Activated CD8-positive, alpha-beta T cell treated with anti-CD3 and anti-CD28 coated beads, Interleukin-2, amount 10 ng/mL, durations not matched to agents 7 days and 5 days (primary cell): ENCODE results near the gene MED22. TPM values are rescaled to one million over a fixed set of nuclear protein-coding genes. Genes with fewer than 3 reads are reported as not detected.
"Not testable (repeated sequence)": the region's sequence is repeated elsewhere in the genome, so short reads cannot be mapped to it uniquely, and the experiment has no call there.

ENCODE experiments used
- ATAC-seq: fragments of 150-1000 bp; cut with Tn5 transposase; one replicate; pipeline ENCODE4 v1.10.0; 2021; ENCODE audit warnings: moderate library complexity
- CTCF ChIA-PET: fragments of 350-600 bp; sonication (Branson Sonifier 250); formaldehyde crosslinking; loops from one replicate; lab custom pipeline; 2021; ENCODE audit warnings: antibody characterized with exemption; lab: Charles Lee
- POLR2A ChIA-PET: fragments of 350-600 bp; sonication (Branson Sonifier 250); formaldehyde crosslinking; loops from one replicate; lab custom pipeline; 2021; ENCODE audit warnings: antibody characterized with exemption; lab: Charles Lee
- DNase-seq: peaks from one replicate; pipeline ENCODE4 v3.0.0-alpha.2; 2020
- H3K27ac Mint-ChIP-seq: one replicate; pipeline ENCODE4 v1.8.0; 2021; ENCODE audit warnings: mild to moderate bottlenecking, mixed read lengths
- H3K27me3 Mint-ChIP-seq: one replicate; pipeline ENCODE4 v1.8.0; 2021; ENCODE audit warnings: low read depth, mixed read lengths
- H3K36me3 Mint-ChIP-seq: one replicate; pipeline ENCODE4 v1.8.0; 2021; ENCODE audit warnings: low read depth, mixed read lengths
- H3K4me1 Mint-ChIP-seq: one replicate; pipeline ENCODE4 v1.8.0; 2021; ENCODE audit warnings: low read depth, mixed read lengths
- H3K4me3 Mint-ChIP-seq: one replicate; pipeline ENCODE4 v1.8.0; 2021; ENCODE audit warnings: mild to moderate bottlenecking, mixed read lengths
- H3K9me3 Mint-ChIP-seq: one replicate; pipeline ENCODE4 v1.8.0; 2022; ENCODE audit warnings: mixed read lengths; ENCODE audit not compliant: insufficient read depth
- total RNA-seq, 2 experiments: library from RNA; stranded (reverse); gene quantifications; one replicate each; pipeline ENCODE4 v1.2.3, GENCODE V29; 2021

Gene MED22
- total RNA-seq, 2 experiments from 2014 or later = 29.1 to 29.6 TPM

- ATAC-seq (no peak), DNase-seq (no peak)
- Mint-ChIP-seq H3K36me3 (no peaks in the 10 kb centered on the region), H3K27me3 (no peaks in the 10 kb centered on the region), H3K4me3 (no peak overlapping the region), H3K9me3 (no peaks in the 10 kb centered on the region), H3K4me1 (no peaks in the 10 kb centered on the region), H3K27ac (no peak overlapping the region)
- ChIA-PET POLR2A (interaction anchor here (0.9 kb wide), 1 partner anchor 9 kb away, joined by 3 read pairs; no protein-coding TSS in a partner anchor), CTCF (no interaction called here)
Observed at GRCh38 chr9:133386338-133386737, 38.4 kb upstream of the MED22 start.

GRCh38 chr9:133385452-133385851 is 37.5 kb upstream of the MED22 start:
- no peak for ATAC-seq
- ChIA-PET POLR2A (interaction anchor here (0.8 kb wide), 1 partner anchor 10 kb away, joined by 3 read pairs; no protein-coding TSS in a partner anchor), CTCF (no interaction called here)
- no peaks in the 10 kb centered on the region for H3K9me3 Mint-ChIP-seq
- no peak for DNase-seq
- no peak overlapping the region for H3K27ac Mint-ChIP-seq
- no peaks in the 10 kb centered on the region for H3K4me1 Mint-ChIP-seq
- no peaks in the 10 kb centered on the region for H3K27me3 Mint-ChIP-seq
- H3K36me3 Mint-ChIP-seq = no peaks in the 10 kb centered on the region
- H3K4me3 Mint-ChIP-seq = no peak overlapping the region

- POLR2A ChIA-PET = interaction anchor here (0.8 kb wide), 1 partner anchor 10 kb away, joined by 3 read pairs; no protein-coding TSS in a partner anchor
- no peak for ATAC-seq
- no peaks in the 10 kb centered on the region for H3K4me1 Mint-ChIP-seq
Observed at GRCh38 chr9:133384736-133385321, 36.9 kb upstream of the MED22 start.

GRCh38 chr9:133383438-133383837 is 35.5 kb upstream of the MED22 start:
- no peak for ATAC-seq
- Mint-ChIP-seq H3K36me3 (no peaks in the 10 kb centered on the region), H3K27me3 (no peaks in the 10 kb centered on the region), H3K9me3 (no peaks in the 10 kb centered on the region), H3K4me1 (peaks cover 5% of the 10 kb centered on the region), H3K27ac (no peak overlapping the region), H3K4me3 (no peak overlapping the region)
- no peak for DNase-seq
- ChIA-PET POLR2A (no interaction called here), CTCF (interaction anchor here (1.4 kb wide), 1 partner anchor 19 kb away, joined by 7 read pairs; no protein-coding TSS in a partner anchor)

More at GRCh38 chr9:133384736-133385321, 36.9 kb upstream of the MED22 start:
- Mint-ChIP-seq H3K9me3 (no peaks in the 10 kb centered on the region), H3K27ac (no peak overlapping the region), H3K36me3 (no peaks in the 10 kb centered on the region), H3K4me3 (no peak overlapping the region), H3K27me3 (no peaks in the 10 kb centered on the region)
- no peak for DNase-seq
- CTCF ChIA-PET = interaction anchor here (1.4 kb wide), 1 partner anchor 18 kb away, joined by 7 read pairs; no protein-coding TSS in a partner anchor

- no peaks in the 10 kb centered on the region for H3K9me3 Mint-ChIP-seq
- ATAC-seq (no peak), DNase-seq (no peak)
- H3K36me3 Mint-ChIP-seq = no peaks in the 10 kb centered on the region
- H3K4me3 Mint-ChIP-seq = no peak overlapping the region
- peaks cover 12% of the 10 kb centered on the region for H3K4me1 Mint-ChIP-seq
- ChIA-PET CTCF (no interaction called here), POLR2A (no interaction called here)
- H3K27ac Mint-ChIP-seq = no peak overlapping the region
- H3K27me3 Mint-ChIP-seq = no peaks in the 10 kb centered on the region
Observed at GRCh38 chr9:133382507-133383141, 34.7 kb upstream of the MED22 start.

GRCh38 chr9:133380734-133381133 is 32.8 kb upstream of the MED22 start:
- no peaks in the 10 kb centered on the region for H3K36me3 Mint-ChIP-seq
- ChIA-PET CTCF (no interaction called here), POLR2A (no interaction called here)
- H3K27ac Mint-ChIP-seq = no peak overlapping the region
- peaks cover 16% of the 10 kb centered on the region for H3K4me1 Mint-ChIP-seq
- DNase-seq = no peak
- peaks cover 3% of the 10 kb centered on the region for H3K27me3 Mint-ChIP-seq
- ATAC-seq = no peak
- H3K4me3 Mint-ChIP-seq = no peak overlapping the region
- no peaks in the 10 kb centered on the region for H3K9me3 Mint-ChIP-seq

GRCh38 chr9:133379153-133380086 is 31.5 kb upstream of the MED22 start:
- POLR2A ChIA-PET = no interaction called here
- Mint-ChIP-seq H3K27ac (no peak overlapping the region), H3K9me3 (no peaks in the 10 kb centered on the region), H3K27me3 (peaks cover 3% of the 10 kb centered on the region), H3K4me1 (peaks cover 19% of the 10 kb centered on the region), H3K4me3 (no peak overlapping the region), H3K36me3 (peaks cover 8% of the 10 kb centered on the region)
- ATAC-seq (no peak), DNase-seq (no peak)
- CTCF ChIA-PET = no interaction called here

- H3K9me3 Mint-ChIP-seq = no peaks in the 10 kb centered on the region
- ChIA-PET POLR2A (no interaction called here), CTCF (no interaction called here)
- DNase-seq (no peak), ATAC-seq (no peak)
- peaks cover 24% of the 10 kb centered on the region for H3K4me1 Mint-ChIP-seq
- no peak overlapping the region for H3K27ac Mint-ChIP-seq
- H3K4me3 Mint-ChIP-seq = no peak overlapping the region
- peaks cover 3% of the 10 kb centered on the region for H3K27me3 Mint-ChIP-seq
- H3K36me3 Mint-ChIP-seq = peaks cover 12% of the 10 kb centered on the region
Observed at GRCh38 chr9:133378408-133378962, 30.6 kb upstream of the MED22 start.

- H3K4me3 Mint-ChIP-seq = no peak overlapping the region
- H3K4me1 Mint-ChIP-seq = peaks cover 31% of the 10 kb centered on the region
- no peak overlapping the region for H3K27ac Mint-ChIP-seq
- ChIA-PET CTCF (interaction anchor here (1.2 to 2.1 kb wide), 2 partner anchors 42 to 48 kb away, joined by 3 to 8 read pairs; no protein-coding TSS in a partner anchor), POLR2A (interaction anchor here (0.9 to 8.6 kb wide), 3 partner anchors 8 to 82 kb away, joined by 3 to 192 read pairs (median 3); partner anchors contain the start of genes CACFD1, MED22 and RPL7A)
- no peaks in the 10 kb centered on the region for H3K9me3 Mint-ChIP-seq
- ATAC-seq = no peak
- DNase-seq = no peak
- peaks cover 18% of the 10 kb centered on the region for H3K36me3 Mint-ChIP-seq
- peaks cover 3% of the 10 kb centered on the region for H3K27me3 Mint-ChIP-seq
Observed at GRCh38 chr9:133377721-133378216, 29.8 kb upstream of the MED22 start.

- not testable (repeated sequence) for H3K27ac Mint-ChIP-seq, H3K9me3 Mint-ChIP-seq, H3K27me3 Mint-ChIP-seq, ATAC-seq, DNase-seq
- Mint-ChIP-seq H3K36me3 (peaks cover 23% of the 10 kb centered on the region), H3K4me3 (peak overlapping the region; percentile 58), H3K4me1 (peaks cover 36% of the 10 kb centered on the region)
- ChIA-PET POLR2A (interaction anchor here (0.9 to 8.6 kb wide), 7 partner anchors 9 to 346 kb away, joined by 3 to 192 read pairs (median 4); partner anchors contain the start of genes CACFD1, GTF3C5, MED22 and REXO4), CTCF (interaction anchor here (1.0 to 2.1 kb wide), 6 partner anchors 18 to 109 kb away, joined by 3 to 8 read pairs (median 4); no protein-coding TSS in a partner anchor)
Observed at GRCh38 chr9:133377280-133377679, 29.3 kb upstream of the MED22 start.
